GM06990 (cell line): ENCODE results near the gene PVRIG.
"Not testable (repeated sequence)": the region's sequence is repeated elsewhere in the genome, so short reads cannot be mapped to it uniquely, and the experiment has no call there.

Experiments used
- DNase-seq: peaks from one replicate; pipeline ENCODE4 v3.0.0-alpha.2; 2011; ENCODE audit not compliant: insufficient read length; ENCODE audit errors: extremely low read depth
- H3K27me3 ChIP-seq: replicated peaks from 2 replicates; pipeline ENCODE4 v1.6.0; 2011; ENCODE audit warnings: low read length; ENCODE audit not compliant: control insufficient read depth, insufficient read depth
- H3K36me3 ChIP-seq: 2 replicates; pipeline ENCODE4 v1.5.1; 2011; ENCODE audit warnings: low read length; ENCODE audit not compliant: control insufficient read depth, insufficient read depth
- H3K4me3 ChIP-seq: replicated peaks from 2 replicates; pipeline ENCODE4 v1.5.1; 2011; ENCODE audit warnings: low read depth, mild to moderate bottlenecking, control low read depth, low read length
- CTCF ChIP-seq: IDR thresholded peaks from 2 replicates; pipeline ENCODE4 v1.5.1; 2011; ENCODE audit warnings: low read length, control low read depth, mild to moderate bottlenecking, inconsistent platforms; ENCODE audit not compliant: insufficient read depth, poor library complexity, severe bottlenecking

The PVRIG gene

DNA sequence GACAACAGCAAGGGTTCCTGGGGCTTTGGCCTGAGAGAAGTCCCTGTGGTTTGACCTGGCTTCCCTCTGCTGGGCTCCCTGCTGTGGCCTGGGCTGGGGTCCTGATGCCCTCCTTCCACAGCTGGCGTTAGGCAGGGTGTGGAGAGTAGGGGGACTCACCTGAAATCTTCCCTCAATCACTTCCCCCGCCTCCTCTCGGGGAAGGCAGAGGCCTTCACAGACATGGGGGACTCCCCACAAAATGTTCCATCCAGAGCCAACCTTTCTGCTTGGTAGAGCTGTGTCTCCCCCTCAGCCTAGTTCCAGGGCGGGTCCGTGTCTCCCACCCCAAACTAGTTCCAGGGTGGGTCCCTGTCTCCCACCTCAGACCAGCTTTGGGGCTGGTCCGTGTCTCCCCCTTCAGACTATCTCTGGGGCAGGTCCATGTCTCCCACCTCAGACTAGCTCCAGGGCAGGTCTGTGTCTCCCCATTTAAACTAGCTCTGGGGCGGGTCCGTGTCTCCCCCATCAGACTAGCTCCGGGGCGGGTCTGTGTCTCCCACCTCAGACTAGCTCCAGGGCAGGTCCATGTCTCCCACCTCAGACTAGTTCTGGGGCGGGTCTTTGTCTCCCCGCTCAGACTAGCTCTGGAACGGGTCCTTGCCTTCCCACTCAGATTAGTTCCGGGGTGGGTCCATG lies 2.2 kb downstream of the PVRIG start:
- no peaks in the 10 kb centered on the region for H3K27me3 ChIP-seq
- H3K36me3 ChIP-seq: peaks cover 19% of the 10 kb centered on the region
- H3K4me3 ChIP-seq: peak overlapping the region; percentile 79
- no peak for DNase-seq
- TF ChIP-seq CTCF: no peak

- TF ChIP-seq CTCF: no peak
- Histone ChIP-seq H3K4me3 (peak overlapping the region; percentile 79), H3K36me3 (peaks cover 19% of the 10 kb centered on the region), H3K27me3 (no peaks in the 10 kb centered on the region)
- DNase-seq: no peak
Observed at GRCh38 chr7:100222445-100223132, 2.8 kb downstream of the PVRIG start.

DNA sequence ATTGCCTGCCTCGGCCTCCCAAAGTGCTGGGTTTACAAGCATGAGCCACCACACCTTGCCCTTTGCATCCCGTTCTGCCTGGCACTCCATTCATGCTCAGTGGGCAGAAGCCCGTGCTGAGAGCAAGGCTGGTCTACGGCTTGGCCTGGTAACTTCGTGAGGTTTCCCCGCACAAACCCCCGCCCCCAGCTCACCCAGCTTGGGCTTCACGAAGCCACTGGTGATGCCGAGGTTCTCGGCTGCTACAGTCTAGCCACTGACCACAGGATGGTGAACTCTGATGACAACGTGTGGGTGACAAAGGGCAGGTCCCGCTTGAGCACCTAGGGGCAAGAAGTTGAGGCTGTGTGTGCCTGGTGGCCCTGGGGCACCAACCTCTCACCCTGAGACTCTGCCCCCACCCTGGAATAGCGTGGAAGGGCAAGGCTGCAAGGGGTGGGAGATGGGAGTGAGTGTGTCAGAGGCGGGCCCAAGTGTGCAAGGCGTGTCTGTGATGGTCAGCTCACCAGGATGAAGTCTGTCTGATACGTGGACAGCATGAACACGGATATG lies 3.7 kb downstream of the PVRIG start:
- H3K4me3 ChIP-seq, DNase-seq, H3K27me3 ChIP-seq: not testable (repeated sequence)
- H3K36me3 ChIP-seq: peaks cover 19% of the 10 kb centered on the region

GRCh38 chr7:100224891-100225290 lies 5.1 kb downstream of the PVRIG start:
- H3K36me3 ChIP-seq: peaks cover 19% of the 10 kb centered on the region
- H3K4me3 ChIP-seq: not testable (repeated sequence)

DNA sequence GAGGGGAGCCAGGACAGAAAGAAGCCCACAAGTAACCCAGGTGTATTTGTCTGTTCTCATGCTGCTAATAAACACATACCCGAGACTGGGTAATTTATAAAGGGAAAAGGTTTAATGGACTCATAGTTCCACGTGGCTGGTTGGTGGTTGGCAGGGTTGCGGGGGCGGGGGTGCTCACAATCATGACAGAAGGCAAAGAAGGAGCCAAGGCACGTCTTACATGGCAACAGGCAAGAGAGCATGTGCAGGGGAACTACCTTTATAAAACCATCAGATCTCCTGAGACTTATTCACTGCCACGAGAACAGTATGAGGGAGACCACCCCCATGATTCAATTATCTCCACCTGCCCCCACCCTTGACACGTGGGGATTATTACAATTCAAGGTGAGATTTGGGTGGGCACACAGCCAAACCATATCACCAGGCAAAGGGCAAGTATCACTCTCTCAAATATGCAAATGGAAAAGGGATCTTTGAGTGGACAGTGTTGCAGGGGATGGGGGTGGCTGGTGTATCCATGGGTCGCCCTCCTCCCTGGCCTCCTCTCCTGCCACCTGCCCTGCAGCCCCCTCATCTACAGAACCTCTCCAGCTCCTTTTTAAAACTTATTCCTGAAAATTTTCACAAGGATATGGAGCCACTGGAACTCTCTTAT lies 15.0 kb downstream of the PVRIG start:
- not testable (repeated sequence) for H3K27me3 ChIP-seq, H3K4me3 ChIP-seq, H3K36me3 ChIP-seq, DNase-seq

More at GRCh38 chr7:100224891-100225290, 5.1 kb downstream of the PVRIG start:
- H3K27me3 ChIP-seq, DNase-seq: not testable (repeated sequence)

DNA sequence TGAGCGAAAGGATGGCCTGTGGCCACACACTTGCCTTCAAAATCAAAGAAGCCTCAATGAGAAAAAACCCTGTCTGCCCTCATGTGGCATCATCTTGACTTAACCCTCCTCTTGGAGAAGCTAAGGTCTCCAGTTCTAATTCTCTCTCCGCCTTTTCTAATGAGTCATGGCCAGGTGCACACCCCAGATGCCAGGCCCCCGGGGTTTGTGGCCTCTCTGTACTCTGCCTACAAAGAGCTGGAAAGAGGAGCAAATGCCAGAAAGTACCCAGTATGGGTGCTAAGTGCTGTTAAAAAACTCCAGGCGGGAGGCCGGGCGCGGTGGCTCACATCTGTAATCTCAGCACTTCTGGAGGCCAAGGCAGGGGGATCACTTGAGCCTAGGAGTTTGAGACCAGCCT lies 20.2 kb downstream of the PVRIG start:
- not testable (repeated sequence) for H3K4me3 ChIP-seq, DNase-seq, H3K27me3 ChIP-seq, H3K36me3 ChIP-seq

- peak; percentile 43 for DNase-seq
- not testable (repeated sequence) for H3K4me3 ChIP-seq, H3K36me3 ChIP-seq, H3K27me3 ChIP-seq
Observed at GRCh38 chr7:100243385-100243784, 23.6 kb downstream of the PVRIG start.

DNA sequence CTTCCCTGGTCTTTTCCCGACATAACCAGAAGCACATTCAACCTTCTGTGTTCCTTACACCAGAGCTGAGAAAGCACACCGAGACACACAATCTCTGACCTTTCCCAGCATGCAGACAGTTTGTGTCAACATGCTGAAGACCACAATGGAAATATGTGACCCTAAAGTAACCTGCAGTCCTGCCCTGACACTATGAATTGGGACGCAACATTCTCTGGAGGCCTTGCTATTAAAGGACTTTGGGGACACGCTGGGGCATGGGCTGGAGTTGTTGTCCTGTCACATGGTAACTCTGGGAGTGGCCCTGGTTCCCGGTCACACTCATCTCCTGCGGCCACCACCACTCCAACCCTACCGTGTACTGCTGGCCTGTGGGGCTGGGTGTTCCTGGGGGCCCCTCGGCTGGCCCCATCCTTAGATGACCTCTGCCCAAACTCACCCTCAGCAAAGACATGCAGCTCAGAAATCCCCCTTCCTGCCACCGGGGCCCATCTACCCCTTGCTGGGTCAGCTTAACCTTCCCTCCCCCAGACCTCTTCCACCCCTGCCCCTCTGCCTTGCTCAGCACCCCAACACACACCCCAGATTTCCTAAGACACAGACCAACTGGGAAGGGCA lies 25.3 kb downstream of the PVRIG start:
- not testable (repeated sequence) for H3K4me3 ChIP-seq, H3K36me3 ChIP-seq, DNase-seq, H3K27me3 ChIP-seq

- not testable (repeated sequence) for DNase-seq, H3K4me3 ChIP-seq, H3K36me3 ChIP-seq, H3K27me3 ChIP-seq
Observed at GRCh38 chr7:100246121-100246864, 26.5 kb downstream of the PVRIG start.

- H3K36me3 ChIP-seq, H3K4me3 ChIP-seq, H3K27me3 ChIP-seq, DNase-seq: not testable (repeated sequence)
Observed at GRCh38 chr7:100246865-100247137, 27.1 kb downstream of the PVRIG start.
